ENCODE measurements around the gene POLR1F.

The POLR1F gene

GRCh38 chr7:19675816-19676215, 33.0 kb downstream of the POLR1F start:
- no peak for DNase-seq (ENCODE audit: low read depth in 2 of 2)

DNA sequence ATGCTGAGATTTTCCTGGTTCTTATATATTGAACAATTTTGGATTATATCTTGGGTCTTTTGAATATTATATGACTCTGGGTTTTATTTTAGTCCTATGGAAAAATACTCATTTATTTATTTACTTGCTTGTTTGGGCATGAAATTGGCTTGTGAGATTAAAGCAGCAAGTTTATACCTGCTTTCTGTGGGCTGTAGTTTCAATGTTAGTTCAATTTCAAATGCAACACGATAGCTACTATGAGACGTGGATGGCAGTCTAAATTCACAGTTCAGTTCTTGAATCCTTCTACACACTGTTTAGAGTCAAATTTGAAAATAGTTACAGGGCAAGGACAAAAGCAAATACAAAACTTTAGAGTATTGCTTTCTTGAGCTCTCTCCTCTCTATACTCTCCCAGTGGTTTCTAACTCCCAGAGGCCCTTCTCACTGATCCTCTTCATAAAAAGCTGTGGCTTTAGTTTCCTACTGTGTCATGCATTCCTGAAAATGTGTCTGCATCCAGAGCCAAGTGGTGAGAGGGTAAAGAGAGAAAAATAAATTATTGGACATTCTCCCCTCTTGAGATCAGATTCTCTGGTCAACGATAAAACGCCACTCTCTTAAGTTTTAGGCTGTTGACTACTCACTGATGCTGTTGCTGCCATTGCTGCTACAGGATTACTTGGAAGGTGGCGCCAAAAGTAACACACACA, 34.4 kb downstream of the POLR1F start:
- no peak for DNase-seq (ENCODE audit: low read depth in 2 of 2)

- DNase-seq (ENCODE audit: low read depth in 2 of 2), result no peak
These were observed 38.0 kb downstream of the POLR1F start for GRCh38 chr7:19670806-19671205.

- no peak for DNase-seq (ENCODE audit: low read depth in 2 of 2)
These were observed 43.3 kb downstream of the POLR1F start for GRCh38 chr7:19665399-19666008.

GRCh38 chr7:19663816-19664462, 44.9 kb downstream of the POLR1F start:
- DNase-seq (ENCODE audit: low read depth in 2 of 2), result no peak

- DNase-seq (ENCODE audit: low read depth in 2 of 2), result no peak
These were observed 60.0 kb downstream of the POLR1F start for GRCh38 chr7:19648791-19649190.
